ENCODE data around the gene SCRT2. TPM values are rescaled to one million over a fixed set of nuclear protein-coding genes. Genes with fewer than 3 reads are reported as not detected.

SCRT2 gene
- total RNA-seq, 1 donor from 2014 or later: not detected

- DNase-seq: no peak
- ATAC-seq (ENCODE audit: poor library complexity): no peak
- intact Hi-C loops (cut with DNase I): no loop called here
Observed at GRCh38 chr20:676967-677366, 1.4 kb upstream of the SCRT2 start.

- DNase-seq (no peak), ATAC-seq (ENCODE audit: poor library complexity) (no peak)
- intact Hi-C loops (cut with DNase I): no loop called here
Observed at GRCh38 chr20:676315-676937, 824 bp upstream of the SCRT2 start.

- no peak for ATAC-seq (ENCODE audit: poor library complexity)
- intact Hi-C loops (cut with DNase I): no loop called here
Observed at GRCh38 chr20:675033-675452, 559 bp downstream of the SCRT2 start.

DNA sequence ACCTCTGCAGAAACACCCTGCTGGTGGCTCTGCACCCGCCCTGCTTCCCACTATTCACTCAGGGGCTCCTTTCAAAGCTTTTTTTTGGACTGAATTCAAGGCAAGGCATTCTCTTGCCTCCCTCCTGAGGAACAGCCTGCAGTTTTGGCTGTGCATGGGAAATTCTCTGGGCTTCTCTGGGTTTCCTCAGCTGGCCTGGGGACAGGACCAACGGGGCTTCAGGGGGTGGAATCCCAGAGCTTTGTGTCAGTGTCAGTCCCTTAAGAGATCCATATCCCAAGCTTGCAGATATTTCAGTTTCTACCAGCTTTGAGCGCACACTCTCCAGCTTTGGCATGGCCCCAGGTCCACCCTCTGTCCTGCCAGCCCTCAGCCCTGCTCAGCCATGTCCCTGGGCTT lies 2.0 kb downstream of the SCRT2 start:
- ATAC-seq (ENCODE audit: poor library complexity) (no peak), DNase-seq (no peak)
- intact Hi-C loops (cut with DNase I): no loop called here

More at GRCh38 chr20:675033-675452, 559 bp downstream of the SCRT2 start:
- no peak for DNase-seq

- no peak for ATAC-seq (ENCODE audit: poor library complexity)
- intact Hi-C loops (cut with DNase I): no loop called here
Observed at GRCh38 chr20:672963-673602, 2.5 kb downstream of the SCRT2 start.

DNA sequence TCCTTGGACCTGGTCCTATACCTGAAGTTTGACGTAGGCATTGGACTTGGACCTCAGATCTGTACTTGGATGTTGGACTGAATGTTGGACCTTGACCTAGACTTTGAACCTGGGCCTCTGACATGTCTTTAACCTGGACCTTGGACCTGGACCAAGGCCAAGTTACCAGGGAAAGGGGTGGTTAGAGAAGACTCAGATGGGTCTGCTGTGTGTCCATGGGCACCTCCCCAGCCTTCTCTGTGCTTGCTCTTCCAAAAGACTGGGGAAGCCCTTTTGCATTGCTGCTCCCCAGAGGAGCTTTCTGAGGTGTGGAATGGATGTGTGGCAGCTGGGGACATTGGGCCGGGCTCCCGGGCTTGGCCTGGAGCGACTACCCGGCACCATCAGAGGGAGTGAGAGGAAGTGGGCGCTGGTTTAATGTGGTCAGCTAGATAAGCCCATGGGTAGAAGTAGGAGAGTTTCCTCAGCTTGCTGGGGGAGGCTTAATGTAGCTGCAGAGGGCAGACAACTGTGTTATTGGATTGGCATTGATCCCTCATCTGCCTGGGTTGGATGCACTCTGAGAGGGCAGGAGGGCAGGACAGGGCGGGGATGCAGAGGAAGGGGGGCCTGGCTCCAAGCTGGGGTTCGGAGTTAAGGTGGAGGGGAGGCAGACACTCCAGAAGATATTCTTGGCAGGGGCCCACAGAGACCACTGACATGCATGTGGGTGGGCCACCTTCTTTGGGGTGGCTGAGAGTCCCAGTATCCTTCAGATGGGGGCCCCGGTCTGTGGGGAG lies 4.2 kb downstream of the SCRT2 start:
- no peak for ATAC-seq (ENCODE audit: poor library complexity)
- intact Hi-C loops (cut with DNase I): no loop called here

More at GRCh38 chr20:672963-673602, 2.5 kb downstream of the SCRT2 start:
- DNase-seq: no peak

DNA sequence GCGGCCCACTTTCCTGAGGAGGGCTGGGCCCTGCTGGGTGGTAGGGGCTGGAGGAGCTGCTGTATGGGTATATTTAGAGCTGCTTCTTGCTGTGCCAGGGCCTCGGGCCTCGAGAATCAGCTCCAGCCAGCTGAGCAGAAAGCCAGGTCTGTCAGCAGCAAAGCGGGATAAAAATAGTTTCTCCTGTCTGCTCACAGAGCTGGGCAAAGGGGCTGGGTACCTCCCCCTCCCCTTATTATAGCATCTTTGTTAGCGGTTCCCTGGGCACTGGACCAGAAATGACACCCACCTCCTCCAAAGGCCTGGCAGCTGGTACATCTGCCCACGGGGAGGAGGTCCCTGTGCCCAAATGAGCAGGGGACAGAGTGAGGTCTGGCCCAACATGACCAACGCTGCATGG lies 6.0 kb downstream of the SCRT2 start:
- ATAC-seq (ENCODE audit: poor library complexity) (peak; percentile 80), DNase-seq (peak; percentile 59)
- intact Hi-C loops (cut with DNase I): no loop called here

More for the DNA sequence above, 4.2 kb downstream of the SCRT2 start:
- no peak for DNase-seq

DNA sequence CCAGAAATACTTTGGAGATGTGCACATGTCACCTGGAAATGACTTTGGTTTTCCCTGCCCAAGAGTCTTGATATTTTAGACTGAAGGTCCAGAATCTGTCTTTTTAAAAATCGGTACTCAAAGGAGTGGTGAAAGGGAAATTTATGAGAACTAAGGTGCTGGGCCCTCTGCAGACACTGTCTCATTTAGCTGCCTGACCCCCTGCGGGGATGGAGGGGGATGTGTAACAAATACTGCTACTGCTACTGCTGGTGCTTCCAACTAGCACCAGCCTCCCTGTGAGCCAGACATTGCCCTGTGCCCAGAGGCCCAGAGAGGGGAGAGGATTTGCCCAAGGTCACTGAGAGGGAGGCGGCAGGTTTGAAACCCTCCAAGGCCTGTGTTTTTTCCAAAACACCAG lies 7.0 kb downstream of the SCRT2 start:
- ATAC-seq (ENCODE audit: poor library complexity) (peak; percentile 49), DNase-seq (no peak)
- intact Hi-C loops (cut with DNase I): no loop called here

DNA sequence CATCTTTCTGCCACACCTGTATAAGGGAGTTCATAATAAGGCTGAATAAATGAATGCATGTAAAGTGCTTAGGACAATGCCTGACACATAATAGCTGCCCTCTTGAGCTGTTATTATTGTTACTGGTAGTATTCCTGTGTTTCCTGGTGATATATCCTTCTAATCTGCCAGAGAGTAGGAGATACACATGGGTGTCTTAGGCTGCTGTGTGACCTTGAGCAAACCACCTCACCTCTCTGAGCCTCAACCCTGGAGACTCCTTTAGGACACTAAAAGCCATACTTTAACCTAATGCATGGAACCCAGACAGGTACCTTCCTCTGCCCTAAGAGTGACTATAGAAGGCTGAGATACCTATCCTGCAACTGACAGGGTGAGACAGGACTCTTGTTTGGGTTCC lies 7.6 kb downstream of the SCRT2 start:
- intact Hi-C loops (cut with DNase I): no loop called here
- no peak for DNase-seq

GRCh38 chr20:667351-668034 lies 8.1 kb downstream of the SCRT2 start:
- DNase-seq: peak; percentile 83
- intact Hi-C loops (cut with DNase I): no loop called here
- ATAC-seq (ENCODE audit: poor library complexity): peak; percentile 40

More for the DNA sequence above, 7.6 kb downstream of the SCRT2 start:
- ATAC-seq (ENCODE audit: poor library complexity): no peak

- peak; percentile 55 for ATAC-seq (ENCODE audit: poor library complexity)
- intact Hi-C loops (cut with DNase I): no loop called here
Observed at GRCh38 chr20:666877-667276, 8.7 kb downstream of the SCRT2 start.

DNA sequence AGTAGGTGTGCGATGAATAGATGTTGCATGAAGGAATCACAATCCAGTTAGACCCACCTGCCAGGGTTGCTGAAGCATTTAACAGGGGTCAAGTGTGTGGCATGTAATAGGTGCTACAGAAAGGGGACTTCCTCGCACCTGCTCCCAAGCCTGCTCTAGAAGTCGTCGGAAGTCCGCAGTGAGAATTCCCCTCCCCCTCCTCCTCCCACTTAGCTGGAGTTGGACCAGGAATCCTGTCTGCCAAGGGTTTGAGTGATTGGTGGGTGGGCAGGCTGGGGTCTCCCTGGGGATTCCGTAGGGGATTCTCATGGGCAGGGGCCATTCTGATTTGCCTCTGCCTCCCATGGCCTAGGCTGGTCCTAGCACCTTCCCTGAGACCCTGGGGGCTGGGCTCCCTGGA lies 10.3 kb downstream of the SCRT2 start:
- no peak for ATAC-seq (ENCODE audit: poor library complexity)
- no peak for DNase-seq
- intact Hi-C loops (cut with DNase I): no loop called here

More at GRCh38 chr20:666877-667276, 8.7 kb downstream of the SCRT2 start:
- DNase-seq: no peak

- intact Hi-C loops (cut with DNase I): no loop called here
- ATAC-seq (ENCODE audit: poor library complexity) (no peak), DNase-seq (peak; percentile 29)
Observed at GRCh38 chr20:664576-664975, 11.0 kb downstream of the SCRT2 start.

DNA sequence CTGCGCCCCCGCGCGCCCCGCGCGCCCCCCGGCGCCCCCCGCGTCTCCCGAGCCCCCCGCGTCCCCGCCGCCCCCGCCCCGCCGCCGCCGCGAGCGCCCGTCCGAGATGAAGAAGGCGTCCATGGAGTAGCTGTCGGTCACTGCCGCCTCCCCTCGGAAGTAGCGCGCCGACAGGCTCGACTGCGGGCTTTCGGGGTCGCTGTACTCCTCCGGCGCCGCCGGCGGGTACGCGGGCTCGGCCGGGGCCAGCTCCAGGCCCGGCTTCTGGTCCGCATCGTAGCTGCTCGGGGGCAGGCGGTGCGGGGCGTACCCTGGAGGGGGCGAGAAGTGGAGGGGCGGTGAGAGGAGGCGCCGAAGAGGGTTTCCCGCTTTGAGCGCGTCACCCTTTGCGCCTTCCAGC lies 11.5 kb downstream of the SCRT2 start:
- ATAC-seq (ENCODE audit: poor library complexity) (no peak), DNase-seq (no peak)
- intact Hi-C loops (cut with DNase I): no loop called here

DNA sequence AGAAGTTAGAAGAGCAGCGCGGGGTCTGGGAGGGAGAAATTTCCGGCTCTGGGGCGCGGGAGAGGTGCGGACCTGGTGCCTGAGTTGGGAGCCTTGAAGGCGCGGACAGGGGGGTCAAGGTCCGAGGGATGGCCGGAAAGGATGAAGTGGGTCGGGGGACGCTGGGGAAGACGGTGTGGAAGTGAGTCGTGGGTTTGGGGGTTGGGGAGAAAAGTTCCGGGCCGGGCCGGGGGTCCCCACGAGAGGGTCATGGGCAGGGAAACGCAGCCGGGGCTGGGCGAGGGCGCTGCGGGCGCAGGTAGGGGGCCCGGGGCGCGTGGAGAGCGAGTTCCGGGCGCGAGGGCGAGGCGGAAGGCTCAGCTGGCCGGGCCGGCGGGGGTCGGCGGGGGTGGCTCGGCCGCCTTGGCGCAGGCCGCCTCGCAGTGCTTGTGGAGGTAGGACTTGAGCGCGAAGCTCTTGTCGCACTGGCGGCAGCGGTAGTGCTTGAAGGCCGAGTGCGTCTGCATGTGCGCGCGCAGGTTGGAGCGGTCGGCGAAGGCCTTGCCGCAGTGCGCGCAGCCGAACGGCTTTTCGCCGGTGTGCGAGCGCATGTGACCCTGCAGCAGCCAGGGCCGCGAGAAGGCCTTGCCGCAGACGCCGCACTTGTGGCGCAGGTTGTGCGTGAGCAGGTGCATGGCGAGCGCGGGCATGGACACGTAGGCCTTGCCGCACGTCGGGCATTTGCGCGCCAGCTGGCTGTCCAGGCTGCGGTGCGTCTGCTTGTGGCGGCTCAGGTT lies 12.1 kb downstream of the SCRT2 start:
- intact Hi-C loops (cut with DNase I): no loop called here
- ATAC-seq (ENCODE audit: poor library complexity) (no peak), DNase-seq (peak; percentile 47)

DNA sequence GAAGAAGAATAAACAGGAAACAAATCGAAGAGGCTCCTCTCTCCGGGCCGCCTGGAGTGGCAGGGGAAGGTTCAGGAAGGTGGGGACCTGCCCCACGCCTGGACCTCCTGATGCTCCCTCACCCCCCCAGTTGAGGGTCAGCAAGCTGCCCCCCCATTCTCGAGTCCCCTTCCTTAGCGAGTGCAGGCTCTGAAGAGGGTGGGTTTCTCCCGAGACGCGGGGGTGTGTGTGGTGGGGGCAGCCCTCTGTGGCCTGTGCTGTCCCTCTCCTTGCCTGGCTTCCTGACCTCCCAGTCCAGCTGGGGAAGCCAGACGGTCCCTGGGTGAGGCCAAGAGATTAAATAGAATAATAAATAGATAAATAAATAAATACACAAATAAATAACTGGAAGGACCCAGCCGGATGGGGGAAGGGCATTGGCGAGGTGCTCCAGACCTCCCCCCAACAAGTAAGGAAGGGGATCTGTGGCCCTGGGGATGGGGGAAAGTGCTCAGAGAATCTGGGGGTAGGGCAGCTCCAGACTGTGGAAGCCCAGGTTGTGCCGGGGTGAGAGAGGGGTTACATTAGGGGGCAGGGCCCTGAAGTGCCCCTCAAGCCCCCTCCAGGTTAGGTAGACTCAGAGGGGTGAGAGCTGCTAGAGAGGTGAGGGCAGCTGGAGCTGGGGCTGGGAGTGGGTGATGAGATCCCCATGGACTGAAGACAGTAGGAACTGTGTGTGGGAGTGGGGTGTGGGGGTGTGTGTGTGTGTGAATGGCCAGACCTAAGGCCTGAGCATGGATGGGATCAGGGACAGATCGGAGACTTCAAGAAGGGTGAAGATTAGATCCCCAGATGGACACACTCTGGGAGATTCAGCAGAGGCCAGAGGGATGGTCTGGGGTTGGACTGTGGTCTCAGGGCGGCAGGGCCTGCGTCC lies 13.1 kb downstream of the SCRT2 start:
- DNase-seq (peak; percentile 17), ATAC-seq (ENCODE audit: poor library complexity) (no peak)
- intact Hi-C loops (cut with DNase I): no loop called here

- intact Hi-C loops (cut with DNase I): no loop called here
- ATAC-seq (ENCODE audit: poor library complexity) (no peak), DNase-seq (peak; percentile 39)
Observed at GRCh38 chr20:661474-662270, 13.9 kb downstream of the SCRT2 start.

All from Right ventricle myocardium superior (tissue), 1 donor.